Measurements from ENCODE around the gene MRPS18B. TPM values are rescaled to one million over a fixed set of nuclear protein-coding genes. Genes with fewer than 3 reads are reported as not detected.

Gene MRPS18B
- total and polyA plus RNA-seq, 2 of the 13 experiments (the other 11 are each of a cell fraction or from before 2014, with no cell fraction given), result 125 to 131 TPM

- TF ChIP-seq PRDM10 (CRISPR knock-in tag; IDR thresholded peaks at IDR 0.05; ENCODE audit: low read depth), result peak; percentile 72
- TF ChIP-seq THAP11 (CRISPR knock-in tag; IDR thresholded peaks at IDR 0.05), result peak; percentile 83
- TF ChIP-seq ZNF512B (CRISPR knock-in tag; IDR thresholded peaks at IDR 0.05; ENCODE audit: borderline replicate concordance), result peak; percentile 93; the same call in 1 of the 2 replicates
- peak; percentile 97 for TF ChIP-seq NFKB2 (CRISPR knock-in tag; IDR thresholded peaks at IDR 0.05; ENCODE audit: borderline replicate concordance)
- peak; percentile 99 for TF ChIP-seq ZNF44 (CRISPR knock-in tag; IDR thresholded peaks at IDR 0.05)
- no peak for TF ChIP-seq HNRNPL (IDR thresholded peaks at IDR 0.05; ENCODE audit: low read depth, low read length)
- no peak for TF ChIP-seq FOXA1 (IDR thresholded peaks at IDR 0.05)
- 0 out of 2 replicates have a peak, but pooled peaks have one; percentile 11 for TF ChIP-seq FOXA1 (CRISPR knock-in tag; IDR thresholded peaks at IDR 0.05)
- no peak for TF ChIP-seq RARG (CRISPR knock-in tag; IDR thresholded peaks at IDR 0.05; ENCODE audit: low read depth)
- peak; percentile 54 for TF ChIP-seq TEAD3 (CRISPR knock-in tag; optimal IDR thresholded peaks at IDR 0.05; ENCODE audit: borderline replicate concordance)
- no peak for TF ChIP-seq FOXP1 (IDR thresholded peaks at IDR 0.05)
- peak; percentile 11; the same call in 1 of the 2 replicates for TF ChIP-seq FOXP1 (CRISPR knock-in tag; IDR thresholded peaks at IDR 0.05)
- peak; percentile 94 for TF ChIP-seq ZNF501 (CRISPR knock-in tag; IDR thresholded peaks at IDR 0.05)
- TF ChIP-seq NKX3-1 (CRISPR knock-in tag; IDR thresholded peaks at IDR 0.05), result peak; percentile 98
- TF ChIP-seq CHCHD3 (CRISPR knock-in tag; IDR thresholded peaks at IDR 0.05), result peak; percentile 77; the same call in 1 of the 2 replicates
- TF ChIP-seq ZBTB3 (CRISPR knock-in tag; IDR thresholded peaks at IDR 0.05; ENCODE audit: borderline replicate concordance, low read depth), result peak; percentile 73; the same call in 1 of the 2 replicates
- 0 out of 2 replicates have a peak, but pooled peaks have one; percentile 66 for TF ChIP-seq PRMT3 (CRISPR knock-in tag; IDR thresholded peaks at IDR 0.05; ENCODE audit: borderline replicate concordance, low read depth)
- peak; percentile 99 for TF ChIP-seq FOXO4 (CRISPR knock-in tag; conservative IDR thresholded peaks at IDR 0.05)
Observed at GRCh38 chr6:30647242-30648116, 29.8 kb downstream of the MRPS18B start (continued).

Measured in HepG2 (cell line).